ENCODE measurements around the gene ANKRD55. TPM values are rescaled to one million over a fixed set of nuclear protein-coding genes. Genes with fewer than 3 reads are reported as not detected.
"Not testable (repeated sequence)": the region's sequence is repeated elsewhere in the genome, so short reads cannot be mapped to it uniquely, and the experiment has no call there.

The ANKRD55 gene
- total RNA-seq, 5 donors from 2014 or later (not counting 1 experiment from before 2014, with no cell fraction given) = 2.8 to 19.9 (median 3.4) TPM

GRCh38 chr5:56158331-56158960 lies 74.7 kb downstream of the ANKRD55 start:
- peak overlapping the region in 1 of 2 donors; percentile 35 for H3K4me3 ChIP-seq (ENCODE audit: control insufficient read depth in 1 of 2, extremely low read depth in 1 of 2, low read length in 1 of 2)

GRCh38 chr5:56157191-56157621 lies 75.9 kb downstream of the ANKRD55 start:
- H3K27me3 Mint-ChIP-seq; CTCF ChIA-PET; H3K9me3 Mint-ChIP-seq; H3K36me3 ChIP-seq (ENCODE audit: control insufficient read depth in 2 of 2, extremely low read depth in 1 of 2, insufficient read depth in 1 of 2, low read length in 1 of 2); H3K27me3 ChIP-seq (replicated peaks in 1 of 2; ENCODE audit: control insufficient read depth in 2 of 2, extremely low read depth in 1 of 2, insufficient read depth in 2 of 2, low read length in 1 of 2); H3K4me3 ChIP-seq (ENCODE audit: control insufficient read depth in 1 of 2, extremely low read depth in 1 of 2, low read length in 1 of 2); ATAC-seq (replicated peaks in 1 of 4); POLR2A ChIA-PET; DNase-seq; H3K36me3 Mint-ChIP-seq; H3K9me3 ChIP-seq: not testable (repeated sequence)
- 60% methylated on average over 1 of the region's 5 CpGs for WGBS (ENCODE audit: insufficient coverage)
- H3K4me3 Mint-ChIP-seq = peak overlapping the region; percentile 55 to 84 (median 83)
- peak overlapping the region; percentile 97 for H3K27ac Mint-ChIP-seq
- H3K4me1 Mint-ChIP-seq = peaks cover 85 to 96% (median 87%) of the 10 kb centered on the region in 3 donors
- Histone ChIP-seq H3K4me1 (ENCODE audit: control insufficient read depth in 1 of 2, extremely low read depth in 1 of 2, insufficient read depth in 2 of 2, low read length in 2 of 2) (peaks cover 57 to 62% of the 10 kb centered on the region in 2 experiments), H3K27ac (ENCODE audit: low read length) (peak overlapping the region; percentile 17)

More at GRCh38 chr5:56158331-56158960, 74.7 kb downstream of the ANKRD55 start:
- CTCF ChIA-PET = interaction anchor here (0.6 to 1.3 kb wide), 3 partner anchors 42 to 676 kb away, joined by 3 to 4 read pairs (median 3); no protein-coding TSS in a partner anchor
- no peaks in the 10 kb centered on the region for H3K36me3 Mint-ChIP-seq
- ATAC-seq (replicated peaks in 1 of 4) = peak in 1 of 4 experiments; percentile 35
- peaks cover 78 to 91% (median 80%) of the 10 kb centered on the region in 3 donors for H3K4me1 Mint-ChIP-seq
- peak overlapping the region; percentile 17 for H3K27ac ChIP-seq (ENCODE audit: low read length)
- H3K27ac Mint-ChIP-seq = peak overlapping the region; percentile 97
- POLR2A ChIA-PET = no interaction called here
- 86% methylated on average over 1 of the region's 4 CpGs for WGBS (ENCODE audit: insufficient coverage)
- H3K4me3 Mint-ChIP-seq = peak overlapping the region; percentile 55 to 84 (median 83)
- no peaks in the 10 kb centered on the region for H3K27me3 ChIP-seq (replicated peaks in 1 of 2; ENCODE audit: control insufficient read depth in 2 of 2, extremely low read depth in 1 of 2, insufficient read depth in 2 of 2, low read length in 1 of 2)
- H3K27me3 Mint-ChIP-seq = no peaks in the 10 kb centered on the region
- no peaks in the 10 kb centered on the region for H3K9me3 ChIP-seq
- no peak for DNase-seq
- no peaks in the 10 kb centered on the region for H3K9me3 Mint-ChIP-seq
- H3K36me3 ChIP-seq (ENCODE audit: control insufficient read depth in 2 of 2, extremely low read depth in 1 of 2, insufficient read depth in 1 of 2, low read length in 1 of 2) = no peaks in the 10 kb centered on the region
- peaks cover 48 to 60% of the 10 kb centered on the region in 2 experiments for H3K4me1 ChIP-seq (ENCODE audit: control insufficient read depth in 1 of 2, extremely low read depth in 1 of 2, insufficient read depth in 2 of 2, low read length in 2 of 2)

- H3K36me3 Mint-ChIP-seq; H3K4me3 ChIP-seq (ENCODE audit: control insufficient read depth in 1 of 2, extremely low read depth in 1 of 2, low read length in 1 of 2); H3K9me3 Mint-ChIP-seq; H3K9me3 ChIP-seq; H3K36me3 ChIP-seq (ENCODE audit: control insufficient read depth in 2 of 2, extremely low read depth in 1 of 2, insufficient read depth in 1 of 2, low read length in 1 of 2); H3K27me3 ChIP-seq (replicated peaks in 1 of 2; ENCODE audit: control insufficient read depth in 2 of 2, extremely low read depth in 1 of 2, insufficient read depth in 2 of 2, low read length in 1 of 2); H3K27me3 Mint-ChIP-seq; CTCF ChIA-PET: not testable (repeated sequence)
- peak; percentile 15 to 31 (median 26) for ATAC-seq (replicated peaks in 1 of 4)
- Mint-ChIP-seq H3K4me1 (peaks cover 81 to 93% (median 87%) of the 10 kb centered on the region in 3 donors), H3K4me3 (peak overlapping the region in 1 of 3 donors; percentile 84), H3K27ac (peak overlapping the region; percentile 97)
- Histone ChIP-seq H3K27ac (ENCODE audit: low read length) (peak overlapping the region; percentile 35), H3K4me1 (ENCODE audit: control insufficient read depth in 1 of 2, extremely low read depth in 1 of 2, insufficient read depth in 2 of 2, low read length in 2 of 2) (peaks cover 56 to 62% of the 10 kb centered on the region in 2 experiments)
- POLR2A ChIA-PET = interaction anchor here (0.5 to 0.6 kb wide), 3 partner anchors 38 to 96 kb away, joined by 3 read pairs; no protein-coding TSS in a partner anchor
- peak in 7 of 35 experiments; percentile 8 to 55 (median 15) for DNase-seq
- WGBS (ENCODE audit: insufficient coverage) = 19% methylated on average over 4 of the region's 6 CpGs
Measured at GRCh38 chr5:56156585-56157190, 76.4 kb downstream of the ANKRD55 start.

DNA sequence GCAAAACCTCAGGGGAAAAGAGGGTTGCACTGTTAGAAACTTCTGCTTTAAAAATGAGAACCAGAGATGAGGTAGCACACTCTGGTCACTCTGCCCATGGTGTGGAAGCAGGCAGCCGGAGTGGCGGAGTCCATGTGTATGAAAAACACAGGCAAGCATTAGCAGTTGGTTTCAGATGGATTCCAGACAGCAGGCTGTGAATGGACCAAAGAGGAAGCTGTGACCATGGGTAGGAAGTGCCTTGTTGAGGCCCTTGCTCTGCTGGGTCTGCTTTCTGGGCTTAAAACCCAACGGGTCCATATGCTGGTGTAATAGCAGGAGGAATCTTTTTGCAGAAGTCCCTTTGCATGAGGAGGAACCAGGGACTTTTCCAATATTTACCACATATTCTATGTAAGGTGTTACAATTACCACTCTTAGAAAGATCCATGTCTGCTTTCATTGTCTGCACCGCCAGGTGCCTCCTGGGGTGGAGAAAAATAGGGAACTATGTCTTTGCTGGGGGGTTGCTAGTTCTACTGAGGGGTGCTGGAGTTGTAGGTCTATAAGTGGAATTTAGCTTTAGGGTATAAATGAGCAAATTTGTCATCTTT lies 77.0 kb downstream of the ANKRD55 start:
- Mint-ChIP-seq H3K27me3 (no peaks in the 10 kb centered on the region), H3K4me3 (peak overlapping the region in 1 of 3 donors; percentile 84), H3K4me1 (peaks cover 75 to 87% (median 83%) of the 10 kb centered on the region in 3 donors), H3K36me3 (no peaks in the 10 kb centered on the region), H3K27ac (peak overlapping the region; percentile 97), H3K9me3 (no peaks in the 10 kb centered on the region)
- ATAC-seq (replicated peaks in 1 of 4) (no peak), DNase-seq (peak in 1 of 35 experiments; percentile 27)
- no peaks in the 10 kb centered on the region for H3K27me3 ChIP-seq (replicated peaks in 1 of 2; ENCODE audit: control insufficient read depth in 2 of 2, extremely low read depth in 1 of 2, insufficient read depth in 2 of 2, low read length in 1 of 2)
- CTCF ChIA-PET = no interaction called here
- 91% methylated on average over 2 of the region's 4 CpGs for WGBS (ENCODE audit: insufficient coverage)
- H3K27ac ChIP-seq (ENCODE audit: low read length) = peak overlapping the region; percentile 35
- POLR2A ChIA-PET = interaction anchor here (0.5 to 0.6 kb wide), 4 partner anchors 9 to 96 kb away, joined by 3 read pairs; no protein-coding TSS in a partner anchor
- no peak overlapping the region for H3K4me3 ChIP-seq (ENCODE audit: control insufficient read depth in 1 of 2, extremely low read depth in 1 of 2, low read length in 1 of 2)
- H3K36me3 ChIP-seq (ENCODE audit: control insufficient read depth in 2 of 2, extremely low read depth in 1 of 2, insufficient read depth in 1 of 2, low read length in 1 of 2) = no peaks in the 10 kb centered on the region
- no peaks in the 10 kb centered on the region for H3K9me3 ChIP-seq
- H3K4me1 ChIP-seq (ENCODE audit: control insufficient read depth in 1 of 2, extremely low read depth in 1 of 2, insufficient read depth in 2 of 2, low read length in 2 of 2) = peaks cover 52 to 66% of the 10 kb centered on the region in 2 experiments

DNA sequence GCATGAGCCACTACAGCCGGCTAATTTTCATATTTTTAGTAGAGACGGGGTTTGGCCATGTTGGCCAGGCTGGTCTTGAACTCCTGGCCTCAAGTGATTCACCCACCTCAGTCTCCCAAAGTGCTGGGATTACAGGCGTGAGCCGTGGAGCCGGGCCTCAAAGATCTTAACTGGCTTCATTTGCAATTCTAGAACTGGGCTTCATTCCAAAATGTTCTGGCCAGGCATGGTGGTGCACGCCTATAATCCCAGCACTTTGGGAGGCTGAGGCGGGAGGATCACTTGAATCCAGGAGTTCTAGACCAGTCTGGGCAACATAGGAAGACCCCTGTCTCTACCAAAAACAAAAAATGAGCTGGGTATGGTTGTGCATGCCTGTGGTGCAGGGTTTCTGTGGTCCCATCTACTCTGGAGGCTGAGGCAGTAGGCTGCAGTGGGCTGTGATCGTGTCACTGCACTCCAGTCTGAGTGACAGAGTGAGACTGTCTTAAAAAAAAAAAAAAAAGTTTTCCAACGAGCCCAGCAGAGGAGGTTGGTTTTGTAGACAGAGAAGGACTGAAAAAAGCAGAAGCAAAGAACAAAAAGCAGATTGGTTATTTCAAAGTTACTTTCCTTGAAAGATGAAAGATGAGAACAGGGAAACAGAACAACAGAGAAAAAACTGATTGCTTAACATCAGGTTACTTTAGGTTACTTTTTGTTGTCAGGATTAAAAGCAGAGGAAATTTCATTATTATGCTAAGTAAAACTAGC lies 78.2 kb downstream of the ANKRD55 start:
- peak overlapping the region in 1 of 3 donors; percentile 50 for H3K4me3 Mint-ChIP-seq
- Histone ChIP-seq H3K27ac (ENCODE audit: low read length) (peak overlapping the region; percentile 40), H3K4me1 (ENCODE audit: control insufficient read depth in 1 of 2, extremely low read depth in 1 of 2, insufficient read depth in 2 of 2, low read length in 2 of 2) (peaks cover 50 to 71% of the 10 kb centered on the region in 2 experiments), H3K36me3 (ENCODE audit: control insufficient read depth in 2 of 2, extremely low read depth in 1 of 2, insufficient read depth in 1 of 2, low read length in 1 of 2) (no peaks in the 10 kb centered on the region), H3K4me3 (ENCODE audit: control insufficient read depth in 1 of 2, extremely low read depth in 1 of 2, low read length in 1 of 2) (no peak overlapping the region), H3K9me3 (no peaks in the 10 kb centered on the region), H3K27me3 (replicated peaks in 1 of 2; ENCODE audit: control insufficient read depth in 2 of 2, extremely low read depth in 1 of 2, insufficient read depth in 2 of 2, low read length in 1 of 2) (no peaks in the 10 kb centered on the region)
- H3K27me3 Mint-ChIP-seq = no peaks in the 10 kb centered on the region
- ChIA-PET CTCF (interaction anchor here (0.7 kb wide), 2 partner anchors 42 to 1608 kb away, joined by 3 to 6 read pairs; no protein-coding TSS in a partner anchor), POLR2A (interaction anchor here in 1 of 2 donors (0.7 kb wide), 3 partner anchors 161 to 745 kb away, joined by 3 to 11 read pairs (median 5); no protein-coding TSS in a partner anchor)
- peak overlapping the region; percentile 89 to 97 for H3K27ac Mint-ChIP-seq
- ATAC-seq (replicated peaks in 1 of 4) = peak; percentile 32 to 77 (median 46)
- H3K9me3 Mint-ChIP-seq = no peaks in the 10 kb centered on the region
- WGBS (ENCODE audit: insufficient coverage) = 72% methylated on average over 6 of the region's 9 CpGs
- H3K36me3 Mint-ChIP-seq = no peaks in the 10 kb centered on the region
- peaks cover 66 to 77% (median 76%) of the 10 kb centered on the region in 3 donors for H3K4me1 Mint-ChIP-seq
- peak in 6 of 35 experiments; percentile 10 to 50 (median 28) for DNase-seq

Measured in T-cell (primary cell).